Measurements from ENCODE around the gene C1orf35.

Gene C1orf35

GRCh38 chr1:228077565-228078330, 25.4 kb downstream of the C1orf35 start:
- DNase-seq, result no peak

- no peak for DNase-seq
Observed at GRCh38 chr1:228076796-228077430, 26.2 kb downstream of the C1orf35 start.

DNA sequence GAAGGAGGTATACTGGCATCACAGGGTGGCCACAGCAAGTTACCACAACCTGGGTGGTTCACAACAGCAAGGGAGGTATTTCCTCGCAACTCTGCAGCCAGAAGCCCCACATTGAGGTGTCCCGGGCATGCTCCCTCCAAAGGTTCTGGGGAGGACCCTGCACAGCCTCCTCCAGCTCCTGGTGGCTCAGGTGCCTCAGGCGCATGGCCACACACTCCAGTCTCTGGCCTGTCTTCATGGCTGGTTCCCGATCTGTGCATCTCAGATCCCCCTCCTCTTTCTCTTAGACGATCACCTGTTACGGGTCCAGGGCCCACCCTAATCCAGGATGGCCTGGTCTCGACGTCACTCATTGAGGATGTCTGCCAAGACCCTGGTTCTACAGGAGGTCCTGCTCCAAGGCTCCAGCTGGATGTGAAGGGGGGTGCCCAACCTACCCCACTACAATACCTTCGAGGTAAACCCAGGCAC, 27.3 kb downstream of the C1orf35 start:
- DNase-seq, result no peak

- DNase-seq, result no peak
Observed at GRCh38 chr1:228074954-228075730, 28.0 kb downstream of the C1orf35 start.

DNA sequence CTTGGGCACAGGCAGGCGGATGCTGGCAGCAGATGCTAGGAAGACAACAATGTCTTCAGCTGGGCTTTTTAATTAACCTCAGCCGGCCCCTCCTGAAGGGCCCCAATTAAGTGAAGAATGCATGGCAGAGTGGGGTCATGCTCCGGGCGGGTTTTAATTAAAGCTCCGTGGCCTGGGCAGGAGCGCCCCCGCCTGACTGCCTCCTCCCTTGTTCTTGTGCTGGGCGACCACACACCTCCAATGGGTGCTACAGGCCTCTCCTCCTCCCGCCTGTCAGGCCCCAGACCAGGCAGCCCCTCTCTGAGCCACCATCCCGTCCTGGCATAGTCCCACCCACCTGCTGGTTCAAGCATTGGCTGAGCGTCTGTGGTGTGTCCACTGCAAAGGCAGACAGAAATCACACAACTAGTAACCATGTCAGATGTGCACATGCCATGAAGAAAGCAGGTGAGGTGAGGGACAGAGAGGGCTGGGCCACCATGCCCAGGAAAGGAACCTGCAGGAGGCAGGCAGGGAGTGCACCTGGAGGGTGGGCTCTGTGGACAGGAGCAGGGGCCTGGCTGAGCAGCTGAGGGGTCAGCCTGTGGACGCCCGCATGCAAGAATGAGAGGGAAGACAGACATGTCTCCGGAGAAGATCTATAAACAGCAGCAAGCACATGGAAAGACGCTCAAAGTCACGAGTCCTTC, 29.1 kb downstream of the C1orf35 start:
- no peak for DNase-seq

DNA sequence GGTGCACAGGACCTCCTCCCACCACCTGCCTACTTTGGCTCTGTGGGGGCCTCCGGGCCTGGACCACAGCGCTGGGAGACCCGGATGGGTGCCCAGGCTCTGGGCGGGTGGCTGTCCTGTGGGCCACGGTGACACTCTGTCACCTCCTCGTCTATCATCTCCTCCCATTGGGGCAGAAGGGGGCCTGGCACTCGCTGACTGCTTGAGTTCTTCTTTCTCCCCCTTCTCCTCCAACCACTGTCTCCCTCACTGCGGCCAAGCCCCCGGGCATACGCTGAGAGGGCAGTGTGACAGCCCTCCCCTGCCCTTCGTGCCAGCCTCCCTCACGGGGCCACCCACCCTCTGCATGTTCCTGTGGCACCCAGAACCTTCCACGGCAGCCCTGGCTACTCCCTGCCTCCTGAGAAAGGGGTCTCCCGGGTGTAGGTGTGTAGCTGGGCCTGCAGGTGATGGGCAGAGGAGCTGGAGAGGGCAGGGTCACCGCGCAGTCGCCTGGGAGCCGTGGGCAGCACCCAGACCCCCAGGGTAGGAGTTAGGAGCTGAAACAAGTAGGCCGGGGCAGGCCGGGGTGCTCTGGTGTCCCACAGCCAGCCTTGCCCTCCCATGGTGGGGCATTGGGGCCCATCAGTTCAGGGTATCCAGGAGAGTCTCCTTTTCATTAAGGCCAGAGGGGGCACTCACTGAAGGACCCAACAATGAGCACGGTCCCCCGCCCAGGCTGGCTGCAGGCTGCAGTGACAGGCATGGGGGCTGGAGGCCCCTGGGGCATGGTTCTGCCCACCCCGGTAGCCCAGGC, 29.9 kb downstream of the C1orf35 start:
- no peak for DNase-seq

DNA sequence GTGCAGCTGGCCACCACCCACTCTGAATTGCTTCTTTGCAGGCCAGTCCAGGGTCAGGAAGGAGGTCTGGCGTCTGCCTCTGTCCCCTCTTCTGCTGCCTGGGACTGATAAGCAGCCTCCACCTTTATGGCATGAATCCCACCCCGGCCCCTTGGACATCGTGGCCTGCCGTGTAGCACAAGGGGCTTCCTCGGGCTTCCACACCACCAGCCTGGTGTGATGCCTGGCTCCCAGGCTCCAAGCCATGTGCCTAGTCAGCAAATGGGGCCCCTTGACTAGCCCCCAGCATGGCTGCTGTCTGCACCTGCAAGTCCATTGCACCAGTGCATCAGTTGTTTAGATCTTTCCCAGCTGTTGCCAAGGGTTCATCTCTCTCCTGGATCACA, 30.5 kb downstream of the C1orf35 start:
- DNase-seq, result no peak

GRCh38 chr1:228071839-228072657, 31.1 kb downstream of the C1orf35 start:
- no peak for DNase-seq

- no peak for DNase-seq
Observed at GRCh38 chr1:228070851-228071250, 32.3 kb downstream of the C1orf35 start.

- DNase-seq, result no peak
Observed at GRCh38 chr1:228070173-228070572, 33.0 kb downstream of the C1orf35 start.

- no peak for DNase-seq
Observed at GRCh38 chr1:228068359-228068758, 34.8 kb downstream of the C1orf35 start.

DNA sequence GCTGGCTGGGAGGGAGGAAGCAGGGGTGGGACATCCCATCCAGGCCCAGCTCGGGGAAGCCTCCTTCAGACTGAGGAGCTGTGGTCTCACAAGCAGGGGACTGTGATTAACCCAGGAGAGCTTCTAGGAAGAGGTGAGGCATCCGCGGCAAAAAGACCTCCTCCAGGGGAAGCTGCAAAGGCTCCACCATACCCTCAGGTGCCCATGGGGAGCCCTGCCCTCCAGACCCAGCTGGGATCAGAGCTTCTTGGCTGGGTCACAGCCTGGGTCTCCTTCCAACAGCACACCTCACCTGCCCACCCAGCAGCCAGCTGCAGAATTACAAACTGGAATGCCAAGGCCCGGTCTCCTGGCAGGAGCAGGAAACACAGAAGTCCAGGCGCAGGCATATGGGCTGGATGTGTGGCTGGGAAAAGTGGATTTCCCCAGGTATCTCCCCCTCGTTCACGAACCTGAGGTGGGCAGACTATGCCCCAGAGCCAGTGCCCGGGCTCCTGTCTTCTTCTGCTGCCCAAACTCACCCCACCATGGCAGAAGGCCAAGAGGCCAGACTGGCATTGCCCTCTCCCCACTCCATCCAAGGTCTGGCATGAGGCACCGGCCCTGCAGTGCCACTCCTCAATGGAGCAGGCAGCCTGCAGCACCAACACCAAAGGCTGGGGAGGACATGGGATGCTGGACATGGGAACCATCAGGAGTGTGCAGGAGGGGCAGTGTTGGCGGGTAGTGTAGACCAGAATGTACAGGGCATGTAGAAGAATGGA, 36.1 kb downstream of the C1orf35 start:
- DNase-seq, result no peak

DNA sequence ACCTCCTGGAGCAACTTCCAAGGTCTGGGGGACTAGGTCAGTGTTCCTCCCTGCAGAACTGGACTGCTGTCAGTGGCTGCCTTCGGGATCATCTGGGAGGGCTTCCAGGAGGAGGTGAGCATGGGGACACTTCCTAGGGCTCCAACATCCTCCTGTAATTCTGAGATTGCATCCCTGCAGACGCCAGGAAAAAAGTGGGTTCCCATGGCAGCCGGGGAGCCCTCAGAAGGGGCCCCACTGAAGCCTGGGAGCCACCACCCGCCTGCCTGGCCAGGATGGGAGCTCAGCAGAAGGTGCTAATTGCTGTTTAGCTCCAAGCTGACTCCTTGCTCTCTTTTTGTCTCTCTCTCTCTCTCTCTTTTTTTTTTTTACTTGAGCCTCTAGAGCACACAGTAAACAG, 36.7 kb downstream of the C1orf35 start:
- DNase-seq, result no peak

GRCh38 chr1:228065543-228066347, 37.4 kb downstream of the C1orf35 start:
- no peak for DNase-seq

GRCh38 chr1:228064741-228065542, 38.2 kb downstream of the C1orf35 start:
- no peak for DNase-seq

GRCh38 chr1:228064296-228064695, 38.8 kb downstream of the C1orf35 start:
- no peak for DNase-seq

DNA sequence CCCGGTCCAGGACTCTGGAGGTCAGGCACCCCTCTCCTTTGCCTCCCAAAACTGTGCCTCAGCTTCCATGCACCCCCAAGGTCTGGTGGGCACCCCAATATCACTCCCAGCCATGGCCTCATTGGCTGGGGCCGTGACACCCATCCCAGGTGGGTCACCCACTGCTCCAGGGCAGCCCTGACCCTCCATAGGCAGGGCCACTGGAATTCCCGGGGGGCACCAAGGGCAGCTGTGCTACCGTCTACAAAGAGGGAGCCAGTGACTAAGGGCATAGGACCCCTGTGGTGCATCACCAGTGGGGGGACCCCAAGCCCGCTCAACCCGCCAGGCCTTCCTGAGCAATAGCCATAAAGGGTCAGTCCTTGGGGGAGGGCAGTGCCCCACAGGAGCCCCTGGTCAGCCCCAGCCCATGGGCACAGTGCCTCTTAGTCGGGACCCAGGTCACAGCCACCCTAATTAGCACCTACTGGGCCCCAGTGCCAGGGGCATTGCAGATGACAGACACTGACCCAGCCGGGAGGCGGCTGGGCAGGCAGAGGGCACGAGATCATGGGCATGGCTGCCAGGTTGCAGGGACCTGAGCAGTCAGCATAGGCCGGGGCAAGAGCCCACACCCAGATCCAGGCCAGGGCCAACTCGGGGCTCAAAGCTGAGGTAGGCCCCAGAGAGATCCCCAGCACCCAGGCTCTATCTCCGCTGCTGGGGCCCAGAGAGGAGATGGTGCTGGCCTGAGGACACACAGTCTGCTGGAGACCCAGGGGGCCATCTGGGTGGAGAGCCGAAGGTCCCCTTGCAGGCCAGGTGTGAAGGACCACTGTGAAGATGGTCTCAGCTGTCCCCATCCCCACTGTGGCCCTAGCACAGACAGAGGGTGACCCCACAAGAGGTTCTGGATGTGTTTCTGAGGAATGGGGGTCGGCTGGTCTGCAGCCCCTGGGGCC, 39.6 kb downstream of the C1orf35 start:
- DNase-seq, result no peak

GRCh38 chr1:228062812-228063211, 40.3 kb downstream of the C1orf35 start:
- DNase-seq, result no peak

All from DMS 273 treated with DMSO at 0.1 percent for 48 hours (cell line).